NCI-H2227 (cell line): Measurements from ENCODE around the gene SPTLC3.
"Not testable (repeated sequence)": the region's sequence is repeated elsewhere in the genome, so short reads cannot be mapped to it uniquely, and the experiment has no call there.

Experiments
- DNase-seq: peaks from one replicate; lab custom pipeline; 2025; ENCODE audit not compliant: unreplicated experiment; lab: John Stamatoyannopoulos, UW

Gene SPTLC3

DNA sequence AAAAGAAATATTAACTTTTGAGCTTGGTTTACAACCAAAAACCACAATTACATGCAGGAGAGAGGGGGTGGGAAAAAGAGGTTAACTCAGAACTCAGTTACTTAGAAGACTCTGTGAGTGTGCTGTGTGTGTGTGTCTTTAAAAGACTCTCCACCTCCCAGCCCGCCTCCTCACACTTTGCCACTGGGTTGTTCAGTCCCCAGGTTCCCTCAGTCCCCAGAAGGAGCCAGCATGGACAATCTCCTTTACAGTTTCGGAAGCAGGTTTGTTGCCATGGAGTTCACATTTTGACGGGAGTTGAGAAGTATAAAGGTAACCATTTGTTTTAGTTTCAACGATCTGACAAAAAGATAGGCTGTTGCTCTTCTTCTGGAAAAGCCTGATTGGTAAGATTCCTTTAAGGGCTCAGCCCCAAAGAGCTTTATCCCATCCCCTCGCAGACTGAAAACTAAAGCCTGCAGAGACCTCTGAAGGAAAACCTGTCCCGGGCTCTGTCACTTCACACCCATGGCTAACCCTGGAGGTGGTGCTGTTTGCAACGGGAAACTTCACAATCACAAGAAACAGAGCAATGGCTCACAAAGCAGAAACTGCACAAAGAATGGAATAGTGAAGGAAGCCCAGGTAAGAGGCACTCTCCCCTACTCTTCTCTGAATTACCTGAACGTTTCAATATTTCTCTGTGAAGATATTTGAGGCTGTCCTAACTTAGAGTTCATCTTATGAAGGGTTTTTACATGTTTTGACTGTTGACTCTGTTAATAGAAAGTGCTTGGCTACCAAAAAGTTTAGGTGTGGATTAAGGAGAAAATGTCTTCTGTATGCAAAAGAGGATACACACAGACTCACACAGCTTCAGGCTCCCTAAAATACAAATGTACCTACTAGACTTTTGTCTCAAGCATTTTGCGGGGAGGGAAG lies at the start of gene SPTLC3:
TSS of gene SPTLC3 (plus strand) at position 212 of the 921 bp plus-strand sequence. CDS start at position 508, 296 bp downstream.
- no peak for DNase-seq

DNA sequence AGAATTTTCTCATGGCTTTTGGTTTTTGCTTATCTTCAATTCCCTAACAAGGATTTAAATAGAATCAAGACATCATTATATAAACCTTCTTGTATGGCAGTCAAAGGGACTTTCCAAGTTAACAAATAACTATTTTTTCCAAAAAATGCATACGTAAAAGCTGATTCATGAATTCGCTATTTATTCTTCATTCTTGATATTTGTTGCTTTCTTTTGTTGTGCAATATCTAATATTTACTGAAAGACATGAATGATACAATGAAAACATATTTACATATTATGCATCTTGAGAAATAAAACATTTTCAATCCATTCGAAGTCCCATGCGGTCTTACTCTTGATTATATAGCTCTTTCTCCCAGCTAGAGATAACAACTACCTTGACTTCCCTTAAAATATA lies 47.0 kb upstream of the SPTLC3 start:
- no peak for DNase-seq

DNA sequence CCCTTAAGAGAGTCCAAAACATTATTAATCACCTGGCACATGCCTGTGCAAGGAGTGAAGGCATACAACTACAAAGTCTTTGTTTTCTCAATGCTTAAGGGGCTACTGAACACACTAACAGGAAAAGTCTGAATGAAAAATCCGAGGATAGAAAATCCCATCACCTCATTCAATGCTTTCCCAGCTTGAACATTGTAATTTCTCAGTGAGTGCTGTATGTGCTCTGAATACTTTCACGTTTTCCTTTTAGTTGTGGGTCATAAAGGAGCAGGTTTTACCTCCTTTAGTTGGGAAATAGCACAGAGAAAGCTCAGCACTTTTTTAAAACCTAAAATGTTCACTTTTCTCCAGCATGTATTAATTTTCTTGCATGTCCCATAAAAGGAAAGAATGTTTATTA lies 45.9 kb upstream of the SPTLC3 start:
- no peak for DNase-seq

DNA sequence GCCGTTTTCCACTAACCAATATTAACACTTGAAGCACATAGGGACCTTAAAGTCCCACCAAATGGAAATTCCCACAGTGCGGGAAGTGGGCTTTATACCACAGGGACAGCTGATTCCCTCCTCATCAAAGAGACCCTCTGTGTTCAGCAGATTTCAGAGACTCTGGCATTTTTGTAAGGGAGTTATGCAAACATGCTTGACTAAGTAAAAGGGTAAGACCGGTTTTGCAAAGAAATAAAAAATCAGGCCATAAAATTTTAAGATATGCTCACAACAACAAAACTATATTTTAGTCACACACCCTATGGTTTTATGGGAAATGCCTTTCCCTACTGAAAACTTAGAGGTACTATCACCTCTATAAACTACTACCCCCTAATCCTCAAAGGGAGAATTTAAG lies 45.4 kb upstream of the SPTLC3 start:
- no peak for DNase-seq

DNA sequence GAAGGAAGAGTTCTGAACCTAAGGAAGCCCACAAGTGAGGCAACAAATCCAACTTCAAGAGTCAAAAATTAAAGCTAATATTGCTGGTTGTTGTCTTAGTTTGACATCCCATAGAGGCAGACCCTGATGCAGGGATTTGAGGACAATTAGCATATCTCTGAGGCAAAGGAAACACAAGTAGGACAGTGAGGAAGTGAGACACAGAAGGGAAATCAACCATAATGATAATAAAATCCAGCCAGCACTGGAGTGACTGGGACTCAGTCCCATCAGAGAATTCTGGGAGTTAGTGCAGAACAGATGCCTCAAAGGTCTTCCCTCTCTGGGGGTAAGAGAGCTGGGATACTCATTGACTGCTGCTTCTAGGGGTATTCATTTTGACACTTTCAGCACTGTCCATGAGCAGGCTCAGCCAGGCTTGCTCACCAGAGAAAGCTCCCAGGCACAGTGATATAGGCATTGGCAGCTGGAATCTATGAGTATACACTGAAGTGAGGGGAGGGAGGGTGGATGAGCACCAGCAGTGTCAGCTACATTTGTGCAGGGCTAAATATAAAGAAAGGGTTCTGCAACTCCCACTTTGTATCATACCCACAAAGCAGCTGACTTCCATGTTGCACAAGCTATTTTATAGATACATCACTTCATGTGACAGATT lies 43.4 kb upstream of the SPTLC3 start:
- DNase-seq = no peak

DNA sequence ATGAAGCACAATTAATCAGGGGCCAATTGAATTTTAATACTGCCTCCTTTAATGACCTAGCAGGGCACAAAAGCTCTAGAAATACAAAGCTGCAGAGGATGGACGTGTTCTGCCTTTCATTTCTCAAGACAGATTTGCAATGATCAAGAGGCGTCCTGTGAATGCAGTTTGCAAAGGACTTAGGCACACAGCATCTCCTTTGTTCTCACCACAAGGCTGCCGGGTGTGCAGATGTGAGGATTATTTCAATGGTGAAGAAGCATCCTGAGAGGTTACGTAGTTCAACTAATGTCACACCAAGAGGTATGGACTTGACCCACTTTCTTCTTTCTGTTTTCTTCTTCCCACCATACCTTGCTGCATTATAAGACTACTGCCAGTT lies 42.9 kb upstream of the SPTLC3 start:
- DNase-seq = no peak

DNA sequence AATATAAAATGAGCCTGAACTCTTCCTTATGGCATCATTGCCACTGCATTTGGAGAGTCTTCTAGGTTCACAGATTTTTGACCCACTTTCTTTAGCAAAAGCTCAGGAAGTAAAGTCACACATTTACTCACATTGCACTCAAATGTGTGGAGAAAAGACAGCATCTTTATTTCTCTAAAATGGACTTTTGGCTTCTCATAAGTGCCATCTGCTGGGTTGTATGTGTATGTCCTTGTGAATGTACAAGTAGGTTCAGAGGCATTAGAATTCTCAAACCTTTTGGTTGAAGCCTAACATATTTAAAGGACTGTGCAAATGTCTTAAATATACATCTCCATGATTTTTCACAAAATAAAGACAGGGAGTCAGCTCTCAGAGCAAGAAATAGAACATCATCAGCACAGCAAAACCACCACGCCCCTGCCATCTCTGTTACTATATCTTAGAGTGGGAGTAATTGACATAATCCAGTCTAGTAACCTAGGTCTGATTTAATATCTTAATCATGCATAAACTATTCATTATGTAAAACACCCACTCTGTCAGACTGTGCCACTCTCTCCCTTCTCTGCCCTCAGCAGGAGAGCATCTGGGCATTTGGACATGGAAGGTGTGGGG lies 42.2 kb upstream of the SPTLC3 start:
- peak; percentile 44 for DNase-seq

DNA sequence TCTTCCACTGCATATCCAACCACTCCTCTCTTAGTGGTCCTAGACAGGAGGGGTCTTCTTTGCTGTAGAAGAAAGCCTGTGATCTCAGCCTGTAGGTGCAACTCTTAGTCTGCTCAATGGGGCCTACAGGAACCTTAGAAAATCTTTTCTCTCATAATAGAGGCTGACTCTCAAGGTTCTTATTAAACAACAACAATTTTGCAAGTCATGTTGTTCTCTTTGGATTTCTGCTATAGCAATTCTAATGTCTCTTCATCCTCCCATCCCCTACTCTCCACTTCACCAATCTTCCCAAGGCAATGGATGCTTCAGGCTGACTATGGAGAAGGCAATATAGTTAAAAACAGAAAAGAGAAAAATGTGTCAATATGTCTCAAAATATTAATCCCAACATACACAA lies 40.8 kb upstream of the SPTLC3 start:
- no peak for DNase-seq

DNA sequence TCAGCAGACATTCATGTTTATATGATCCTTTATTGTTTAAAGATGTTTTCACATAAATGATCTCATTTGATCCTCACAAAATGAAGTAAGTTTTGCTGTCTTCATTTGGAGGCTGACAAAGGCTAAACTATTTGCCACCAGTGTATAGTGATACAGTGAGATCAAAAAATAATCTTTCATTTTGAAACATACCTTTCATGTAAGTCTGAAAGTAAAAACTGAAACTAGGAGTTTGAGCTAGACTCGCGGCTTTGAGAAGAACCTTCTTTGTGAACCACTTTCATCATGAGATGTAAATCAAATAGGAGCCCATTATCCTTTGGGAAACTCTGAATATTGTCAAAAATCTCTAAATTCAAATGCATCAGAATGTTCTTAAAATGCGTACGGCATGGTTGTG lies 40.3 kb upstream of the SPTLC3 start:
- DNase-seq = no peak

DNA sequence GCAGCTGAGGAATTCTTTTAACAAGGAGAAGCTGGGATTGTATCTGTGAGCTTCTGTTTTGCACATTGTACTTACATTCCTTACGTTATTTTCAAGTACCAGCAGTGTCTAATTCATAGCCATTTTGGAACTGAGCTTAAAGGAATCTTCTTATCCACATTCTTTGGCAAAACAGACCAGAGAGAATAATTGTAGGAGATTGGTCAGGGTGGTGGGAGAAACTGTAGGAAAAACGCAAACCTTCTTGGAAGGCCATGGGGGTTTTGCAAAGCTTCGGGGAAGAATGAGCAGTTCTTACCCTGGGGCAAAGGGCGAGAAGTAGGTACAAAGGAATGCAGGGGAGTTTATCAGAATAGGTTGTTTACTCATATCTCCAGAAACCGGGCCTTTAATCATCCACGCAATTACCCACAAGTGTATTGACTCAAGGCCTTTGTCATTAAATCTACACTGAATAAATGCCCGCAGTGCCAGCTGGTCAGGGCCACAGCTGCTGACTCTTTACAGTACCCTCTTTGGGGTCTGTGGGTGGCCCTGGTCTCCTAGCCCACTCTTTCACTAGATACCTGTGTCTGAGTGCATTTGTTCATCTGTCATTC lies 39.6 kb upstream of the SPTLC3 start:
- DNase-seq = no peak

DNA sequence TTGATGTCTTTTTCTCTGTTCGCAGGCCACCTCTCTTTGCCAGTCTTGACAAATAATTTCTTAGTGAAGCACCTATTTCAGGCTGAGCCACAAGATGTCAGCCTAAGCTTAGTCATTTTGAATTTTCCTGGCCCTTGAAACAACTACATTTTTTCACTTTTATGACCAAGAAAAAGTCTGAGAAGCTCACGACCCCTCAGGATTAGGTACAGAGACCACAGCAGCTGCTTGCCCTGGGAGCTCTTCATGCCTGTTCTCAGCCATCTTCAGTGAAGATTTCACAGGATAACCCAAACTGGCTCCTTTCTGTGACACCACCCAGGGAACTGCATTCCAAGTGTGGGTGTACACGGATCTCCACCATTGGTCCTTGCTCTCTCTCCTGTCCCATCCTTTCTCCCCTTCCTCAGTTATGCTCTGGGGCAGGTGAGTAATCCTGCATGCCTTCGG lies 38.4 kb upstream of the SPTLC3 start:
- DNase-seq = peak; percentile 56

DNA sequence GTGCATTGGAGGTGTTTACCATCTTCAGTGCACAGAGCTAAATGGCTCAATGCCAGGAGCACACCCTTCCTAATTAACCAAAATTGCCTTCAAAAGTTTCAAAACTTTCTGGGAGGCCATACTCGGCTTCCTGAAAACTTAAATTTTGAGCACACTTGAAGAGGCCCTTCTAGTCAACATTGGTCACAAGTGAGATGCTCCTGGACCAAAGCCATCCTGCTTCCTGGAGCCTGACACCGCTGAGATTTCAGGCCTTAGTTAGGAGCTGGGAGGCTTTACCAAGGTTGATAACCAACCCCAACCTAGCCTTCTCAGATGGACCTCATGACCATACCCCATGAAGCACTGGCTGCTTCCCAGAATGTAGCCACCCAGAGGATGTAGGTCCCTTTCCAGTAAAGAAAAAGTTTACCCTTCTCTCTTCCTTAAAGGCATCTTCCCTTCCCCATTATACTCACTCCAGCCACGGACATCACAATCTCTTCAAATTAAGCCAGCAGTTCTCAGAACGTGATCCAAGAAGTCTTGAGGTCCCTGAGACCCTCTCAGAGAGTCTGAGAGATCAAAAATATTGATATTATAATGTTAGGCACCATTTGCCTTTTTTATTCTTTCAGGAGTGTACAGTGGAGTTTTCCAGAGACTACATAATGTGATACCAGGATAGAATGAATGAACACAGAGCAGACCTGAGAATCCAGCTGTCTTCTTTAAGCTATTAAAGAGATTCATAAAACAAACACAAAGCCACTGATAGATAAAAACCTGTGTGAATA lies 32.8 kb upstream of the SPTLC3 start:
- DNase-seq = no peak

DNA sequence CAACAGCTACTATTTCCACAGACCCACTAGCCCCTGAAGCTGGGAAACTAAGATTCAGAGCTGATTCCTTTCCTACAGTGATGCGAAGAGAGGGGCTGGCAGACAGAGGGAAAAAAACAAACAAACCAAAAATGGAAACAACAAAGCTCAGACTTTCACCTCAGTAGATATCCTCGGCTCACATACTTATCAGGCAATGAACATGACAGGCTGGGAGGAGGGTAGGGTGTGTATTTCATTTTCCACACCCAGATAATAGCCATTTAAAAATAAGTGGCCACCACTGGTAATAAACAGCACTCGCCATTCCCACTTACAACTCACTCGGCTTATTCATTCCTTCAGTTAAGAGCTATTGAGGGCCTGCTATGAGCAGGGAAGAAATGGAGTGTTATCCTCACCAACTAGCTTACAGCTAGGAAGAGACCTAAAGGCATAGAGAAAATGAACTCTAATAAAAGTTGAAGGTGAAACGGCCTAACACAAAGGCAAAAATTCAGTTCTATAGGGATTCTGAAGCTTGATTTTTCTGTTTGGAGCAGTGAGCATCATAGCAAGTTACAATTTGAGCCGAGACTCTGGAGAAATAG lies 32.0 kb upstream of the SPTLC3 start:
- DNase-seq = peak; percentile 42

DNA sequence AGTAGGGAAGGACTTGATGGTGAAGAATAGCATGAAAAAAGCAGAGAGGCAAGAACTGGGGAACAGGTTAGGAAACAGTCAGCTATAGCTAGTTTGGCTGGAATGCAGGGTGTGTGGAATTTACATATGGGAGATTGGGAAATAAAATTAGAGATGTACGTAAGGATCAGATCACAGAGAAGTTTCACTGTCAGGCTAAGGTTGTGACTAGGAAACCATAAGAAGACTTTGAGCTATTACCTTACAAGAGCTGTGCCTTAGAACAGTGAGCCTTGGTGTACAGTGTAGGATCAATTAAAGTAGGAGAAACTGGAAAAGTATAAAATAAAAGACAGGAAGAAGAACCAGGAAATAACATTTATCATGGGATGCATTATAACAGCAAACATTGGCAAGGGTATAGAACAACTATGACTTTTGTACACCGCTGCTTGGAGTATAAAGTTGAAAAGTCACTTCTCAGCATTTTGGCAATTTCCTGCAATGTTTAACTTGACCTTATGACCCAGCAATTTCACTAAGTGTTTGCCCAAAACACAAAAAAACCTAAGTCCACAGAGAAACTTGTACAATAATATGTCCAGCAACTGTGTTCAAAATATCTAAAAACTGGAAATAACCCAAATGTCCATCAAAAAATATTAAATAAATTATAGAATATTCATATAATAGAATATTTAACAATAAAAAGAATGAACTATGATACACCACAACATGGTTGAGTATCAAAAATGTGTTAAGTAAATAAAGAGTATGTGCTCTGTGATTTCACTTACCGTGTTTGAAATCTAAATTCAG lies 31.2 kb upstream of the SPTLC3 start:
- no peak for DNase-seq

DNA sequence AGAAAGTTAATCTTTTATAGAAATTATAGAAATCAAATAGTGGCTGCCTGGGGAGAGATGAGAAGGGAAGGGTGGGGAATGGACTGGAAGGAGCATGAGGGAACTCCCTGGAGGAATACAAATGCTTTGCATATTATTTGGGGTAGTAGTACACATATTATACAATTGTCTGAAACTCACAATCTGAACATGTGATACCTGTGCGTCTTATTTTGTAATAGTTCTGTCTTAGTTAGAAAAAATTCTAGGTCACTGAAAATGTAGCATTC lies 30.7 kb upstream of the SPTLC3 start:
- DNase-seq = no peak

DNA sequence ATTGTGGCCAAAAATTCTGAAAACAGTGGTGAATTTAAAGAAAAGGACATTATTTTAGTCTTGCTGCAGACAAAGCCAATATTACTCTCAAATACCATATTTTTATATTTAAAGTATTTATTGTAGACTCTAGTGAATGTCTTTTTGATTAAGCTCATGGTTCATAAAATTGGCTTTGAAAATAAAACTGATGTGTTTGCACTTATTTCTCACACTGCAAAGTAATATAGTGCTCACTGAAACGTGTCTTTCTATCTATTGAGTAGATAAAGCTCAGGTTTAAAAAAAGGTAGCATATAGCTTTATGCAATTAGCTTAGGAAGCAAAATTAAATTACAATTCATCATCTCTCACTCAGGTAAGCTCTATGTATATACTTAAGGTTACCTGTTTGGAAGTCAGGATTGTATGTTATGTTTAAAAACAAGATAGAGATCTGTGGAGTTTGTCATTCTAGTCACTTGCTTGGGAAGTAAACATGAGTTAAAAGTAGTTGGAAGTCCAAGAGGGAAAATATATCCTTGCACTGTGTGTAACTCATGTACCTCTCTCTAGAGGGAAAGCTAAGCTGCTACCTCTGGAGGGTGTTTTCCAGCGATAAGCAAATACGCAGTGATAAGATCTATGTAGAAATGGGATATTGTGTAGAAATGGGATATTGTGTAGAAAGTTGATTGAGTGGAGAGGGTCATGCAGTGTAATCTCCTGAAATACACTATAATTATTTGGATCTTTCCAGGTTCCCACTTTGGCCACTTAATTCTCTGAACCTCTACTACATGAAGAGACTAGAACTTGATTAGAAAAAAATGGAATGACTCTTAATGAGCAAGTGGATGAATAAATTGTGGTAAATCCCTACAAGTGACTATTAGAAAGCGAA lies 29.9 kb upstream of the SPTLC3 start:
- DNase-seq = no peak

DNA sequence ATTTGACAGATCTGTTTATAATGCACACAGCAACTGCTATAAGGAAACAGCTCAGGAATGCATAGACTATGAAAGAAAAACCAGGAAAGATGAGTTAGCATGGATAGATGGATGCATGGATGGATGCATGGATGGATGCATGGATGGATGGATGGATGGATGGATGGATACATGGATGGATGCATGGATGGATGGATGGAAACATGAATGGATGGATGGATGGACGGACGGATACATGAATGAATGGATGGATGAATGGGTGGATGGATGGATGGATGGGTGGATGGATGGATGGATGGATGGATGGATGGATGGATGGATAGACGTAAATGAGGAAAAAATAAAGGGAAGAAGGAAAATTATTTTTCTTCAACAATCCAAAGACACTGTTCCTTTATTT lies 29.1 kb upstream of the SPTLC3 start:
- not testable (repeated sequence) for DNase-seq

DNA sequence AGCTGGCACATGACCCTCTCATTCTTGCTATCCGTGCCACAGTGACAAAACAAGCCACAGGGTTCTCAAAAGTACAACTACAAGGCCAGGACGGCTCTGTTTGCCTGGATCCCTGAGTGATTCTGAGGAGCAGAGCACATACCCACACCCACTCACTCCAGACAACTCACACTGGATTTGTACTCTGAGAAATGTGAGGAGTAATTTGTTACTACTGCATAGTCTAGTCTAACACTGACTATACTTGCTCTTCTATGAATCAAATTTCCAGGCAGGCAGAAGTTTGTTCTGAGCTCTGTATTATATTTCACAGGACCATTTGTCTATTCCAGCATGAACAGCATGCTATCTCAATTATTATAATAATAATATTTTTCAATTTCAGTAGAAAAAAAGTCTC lies 26.7 kb upstream of the SPTLC3 start:
- no peak for DNase-seq
